Upper lobe of left lung (tissue), 6 donors: Measurements from ENCODE around the gene AREL1. TPM values are rescaled to one million over a fixed set of nuclear protein-coding genes. Genes with fewer than 3 reads are reported as not detected.

Source experiments
- ATAC-seq, 2 donors: fragments of 200-7000 bp; cut with Tn5 transposase; one replicate each; pipeline ENCODE4 v1.9.1; 2022; ENCODE audit warnings: mild to moderate bottlenecking in 2 of 2, moderate library complexity in 2 of 2; ENCODE audit not compliant: low FRiP score in 2 of 2
- DNase-seq, 2 donors: peaks; one replicate each; pipeline ENCODE4 v3.0.0-alpha.2; 2019 to 2020
- H3K27ac ChIP-seq, 4 donors: fragments of 200-600 bp; sonication (generic); one replicate each; pipeline ENCODE4 v1.5.1; 2016 to 2019
- H3K27me3 ChIP-seq, 4 donors: fragments of 200-600 bp; sonication (generic); one replicate each; pipeline ENCODE4 v1.5.1; 2017 to 2019
- H3K36me3 ChIP-seq, 4 donors: fragments of 200-600 bp; sonication (generic); one replicate each; pipeline ENCODE4 v1.5.1; 2016 to 2019
- H3K4me1 ChIP-seq, 4 donors: fragments of 200-600 bp; sonication (generic); one replicate each; pipeline ENCODE4 v1.5.1; 2018 to 2019
- H3K4me3 ChIP-seq, 4 donors: fragments of 200-600 bp; sonication (generic); one replicate each; pipeline ENCODE4 v1.5.1; 2017 to 2019; ENCODE audit warnings: mild to moderate bottlenecking in 2 of 4, moderate library complexity in 1 of 4
- H3K9me3 ChIP-seq, 4 donors: fragments of 200-600 bp; sonication (generic); one replicate each; pipeline ENCODE4 v1.5.1; 2018 to 2019
- CTCF ChIP-seq, 6 experiments: fragments of 450-650 bp in 4 of 6; fragments of 200-600 bp in 2 of 6; sonication (generic) in 2 of 6; IDR thresholded peaks; one replicate each; pipeline ENCODE4 v1.5.1; 2016 to 2019; ENCODE audit warnings: antibody characterized with exemption in 6 of 6
- EP300 ChIP-seq, 4 donors: sonication (generic); formaldehyde crosslinking; IDR thresholded peaks; one replicate each; pipeline ENCODE4 v1.5.1; 2017; ENCODE audit warnings: antibody characterized with exemption in 4 of 4, control low read depth in 2 of 4
- POLR2A ChIP-seq, 4 donors: fragments of 450-650 bp; IDR thresholded peaks; one replicate each; pipeline ENCODE4 v1.5.1; 2016 to 2017; ENCODE audit warnings: antibody characterized with exemption in 4 of 4, mild to moderate bottlenecking in 2 of 4
- POLR2AphosphoS5 ChIP-seq, 2 donors: sonication (generic); formaldehyde crosslinking; IDR thresholded peaks; one replicate each; pipeline ENCODE4 v1.5.1; 2017; ENCODE audit warnings: antibody characterized with exemption in 2 of 2
- WGBS, 2 donors: methylation state at CpG; one replicate each; pipeline ENCODE4 v1.1.5; 2017 to 2018; 5-methylcytosine and 5-hydroxymethylcytosine counted together
- total RNA-seq, 6 donors: library from RNA; depleted of rRNA in 4 of 6; stranded (reverse); fragments of >200 nt in 4 of 6; gene quantifications; one replicate each; pipeline versions ENCODE4 v1.1.0 to v1.2.1, GENCODE V29; 2016 to 2021
- donor health status: DM: no; HTN: no; CAD: no; lungs with moderate emphysema.
- donor health status: DM: no; HTN: yes; CAD: no; lungs with severe emphysema.

Gene AREL1
- total RNA-seq, 6 donors from 2014 or later: 13.5 to 44.0 (median 28.9) TPM

- Histone ChIP-seq H3K4me3 (no peak overlapping the region), H3K4me1 (no peaks in the 10 kb centered on the region), H3K27ac (no peak overlapping the region), H3K36me3 (no peaks in the 10 kb centered on the region), H3K9me3 (no peaks in the 10 kb centered on the region), H3K27me3 (no peaks in the 10 kb centered on the region)
- DNase-seq: no peak
- WGBS, 2 donors: 85 to 91% methylated on average over 2 of the region's 2 CpGs
- TF ChIP-seq EP300 (IDR thresholded peaks at IDR 0.05) (no peak), CTCF (IDR thresholded peaks at IDR 0.05) (no peak), POLR2AphosphoS5 (IDR thresholded peaks at IDR 0.05) (no peak), POLR2A (IDR thresholded peaks at IDR 0.05) (no peak)
- ATAC-seq: no peak
These were observed 34.4 kb upstream of the AREL1 start for GRCh38 chr14:74747237-74747636.

- no peaks in the 10 kb centered on the region for H3K27me3 ChIP-seq
- TF ChIP-seq POLR2A (IDR thresholded peaks at IDR 0.05) (no peak), POLR2AphosphoS5 (IDR thresholded peaks at IDR 0.05) (no peak)
- H3K4me1 ChIP-seq: no peaks in the 10 kb centered on the region
- no peaks in the 10 kb centered on the region for H3K9me3 ChIP-seq
- H3K36me3 ChIP-seq: peaks cover 8 to 43% (median 23%) of the 10 kb centered on the region in 4 donors
- H3K27ac ChIP-seq: no peak overlapping the region
- ATAC-seq (no peak), DNase-seq (no peak)
- H3K4me3 ChIP-seq: no peak overlapping the region
- WGBS, 2 donors: 92 to 93% methylated on average over 8 of the region's 8 CpGs
These were observed 26.6 kb upstream of the AREL1 start for GRCh38 chr14:74739293-74740030.

- H3K4me1 ChIP-seq: no peaks in the 10 kb centered on the region
- H3K27ac ChIP-seq: no peak overlapping the region
- TF ChIP-seq POLR2AphosphoS5 (IDR thresholded peaks at IDR 0.05) (no peak), POLR2A (IDR thresholded peaks at IDR 0.05) (no peak), CTCF (IDR thresholded peaks at IDR 0.05) (no peak), EP300 (IDR thresholded peaks at IDR 0.05) (no peak)
- no peak for DNase-seq
- no peaks in the 10 kb centered on the region for H3K9me3 ChIP-seq
- H3K27me3 ChIP-seq: no peaks in the 10 kb centered on the region
- H3K4me3 ChIP-seq: no peak overlapping the region
- H3K36me3 ChIP-seq: peaks cover 19 to 59% (median 36%) of the 10 kb centered on the region in 4 donors
- WGBS, 2 donors: 95 to 96% methylated on average over 4 of the region's 4 CpGs
- ATAC-seq: no peak
These were observed 25.0 kb upstream of the AREL1 start for GRCh38 chr14:74737753-74738325.

- no peaks in the 10 kb centered on the region for H3K27me3 ChIP-seq
- no peaks in the 10 kb centered on the region for H3K4me1 ChIP-seq
- no peaks in the 10 kb centered on the region for H3K9me3 ChIP-seq
- 95% methylated on average over 4 of the region's 4 CpGs for WGBS, 2 donors
- ATAC-seq: no peak
- TF ChIP-seq CTCF (IDR thresholded peaks at IDR 0.05) (no peak), EP300 (IDR thresholded peaks at IDR 0.05) (no peak), POLR2AphosphoS5 (IDR thresholded peaks at IDR 0.05) (no peak), POLR2A (IDR thresholded peaks at IDR 0.05) (no peak)
- no peak overlapping the region for H3K27ac ChIP-seq
- H3K4me3 ChIP-seq: no peak overlapping the region
- H3K36me3 ChIP-seq: peaks cover 19 to 70% (median 46%) of the 10 kb centered on the region in 4 donors
- DNase-seq: no peak
These were observed 22.2 kb upstream of the AREL1 start for GRCh38 chr14:74735125-74735524.

- DNase-seq: no peak
- Histone ChIP-seq H3K4me3 (no peak overlapping the region), H3K4me1 (no peaks in the 10 kb centered on the region), H3K36me3 (peaks cover 19 to 58% (median 41%) of the 10 kb centered on the region in 4 donors), H3K27me3 (no peaks in the 10 kb centered on the region), H3K9me3 (no peaks in the 10 kb centered on the region), H3K27ac (no peak overlapping the region)
- whole genome bisulfite sequencing, 2 donors: 87 to 88% methylated on average over 3 of the region's 3 CpGs
- no peak for ATAC-seq
- TF ChIP-seq POLR2A (IDR thresholded peaks at IDR 0.05) (no peak), POLR2AphosphoS5 (IDR thresholded peaks at IDR 0.05) (no peak), CTCF (IDR thresholded peaks at IDR 0.05) (no peak), EP300 (IDR thresholded peaks at IDR 0.05) (no peak)
These were observed 20.3 kb upstream of the AREL1 start for GRCh38 chr14:74733221-74733620.
